Neural progenitor cell (in vitro differentiated cells): ENCODE data around the gene ERICH4. TPM values are rescaled to one million over a fixed set of nuclear protein-coding genes. Genes with fewer than 3 reads are reported as not detected.

Experiments used
- DNase-seq: peaks from one replicate; pipeline ENCODE4 v3.0.0-alpha.2; 2016; ENCODE audit warnings: low spot score
- H2AFZ ChIP-seq: fragments of 200-600 bp; sonication (generic); replicated peaks from 2 replicates; pipeline ENCODE4 v1.6.1; 2016; ENCODE audit warnings: antibody characterized with exemption
- H3F3A ChIP-seq: fragments of 200-600 bp; sonication (generic); 2 replicates; pipeline ENCODE4 v1.6.1; 2016; ENCODE audit warnings: antibody characterized with exemption, low read depth
- H3K27ac ChIP-seq: fragments of 200-600 bp; sonication (generic); 2 replicates; pipeline ENCODE4 v1.5.1; 2016; ENCODE audit warnings: mild to moderate bottlenecking
- H3K27me3 ChIP-seq: fragments of 200-600 bp; sonication (generic); 2 replicates; pipeline ENCODE4 v1.6.1; 2016; ENCODE audit warnings: mild to moderate bottlenecking, moderate library complexity
- H3K36me3 ChIP-seq: fragments of 200-600 bp; sonication (generic); 2 replicates; pipeline ENCODE4 v1.5.1; 2016
- H3K4me1 ChIP-seq: fragments of 200-600 bp; sonication (generic); 2 replicates; pipeline ENCODE4 v1.6.1; 2016; ENCODE audit warnings: mixed run types
- H3K4me2 ChIP-seq: fragments of 200-600 bp; sonication (generic); 2 replicates; pipeline ENCODE4 v1.6.1; 2016
- H3K4me3 ChIP-seq: fragments of 200-600 bp; sonication (generic); 2 replicates; pipeline ENCODE4 v1.5.1; 2016
- H3K79me2 ChIP-seq: fragments of 200-600 bp; sonication (generic); 2 replicates; pipeline ENCODE4 v1.6.1; 2016; ENCODE audit warnings: low read depth
- H3K9ac ChIP-seq: fragments of 200-600 bp; sonication (generic); 2 replicates; pipeline ENCODE4 v1.6.1; 2016
- H3K9me3 ChIP-seq: fragments of 200-600 bp; sonication (generic); 2 replicates; pipeline ENCODE4 v1.5.1; 2016; ENCODE audit warnings: low read depth
- H4K20me1 ChIP-seq: fragments of 200-600 bp; sonication (generic); 2 replicates; pipeline ENCODE4 v1.6.1; 2016; ENCODE audit warnings: low read depth
- H3K27ac Mint-ChIP-seq: 3 replicates; pipeline ENCODE4 v1.8.0; 2021; ENCODE audit warnings: mixed read lengths
- H3K27me3 Mint-ChIP-seq: 2 replicates; pipeline ENCODE4 v1.8.0; 2022; ENCODE audit warnings: low read depth, mild to moderate bottlenecking, inconsistent platforms, moderate library complexity, mixed read lengths; ENCODE audit not compliant: insufficient read depth
- H3K36me3 Mint-ChIP-seq: 3 replicates; pipeline ENCODE4 v1.8.0; 2021; ENCODE audit warnings: mixed read lengths
- H3K4me1 Mint-ChIP-seq: 3 replicates; pipeline ENCODE4 v1.8.0; 2021; ENCODE audit warnings: mixed read lengths
- H3K4me3 Mint-ChIP-seq: 3 replicates; pipeline ENCODE4 v1.8.0; 2021; ENCODE audit warnings: mild to moderate bottlenecking, moderate library complexity, mixed read lengths
- H3K9me3 Mint-ChIP-seq: 3 replicates; pipeline ENCODE4 v1.8.0; 2020; ENCODE audit warnings: mixed read lengths
- EZH2 ChIP-seq: fragments of 200-600 bp; sonication (generic); IDR thresholded peaks from 2 replicates; pipeline ENCODE4 v1.6.1; 2017; ENCODE audit warnings: antibody characterized with exemption, mild to moderate bottlenecking, moderate library complexity
- EZH2phosphoT487 ChIP-seq: fragments of 200-600 bp; sonication (generic); IDR thresholded peaks from 2 replicates; pipeline ENCODE4 v1.6.1; 2017; ENCODE audit warnings: antibody characterized with exemption
- total RNA-seq: library from RNA; depleted of rRNA; stranded (reverse); fragments of >200 nt; gene quantifications from 2 replicates; pipeline ENCODE4 v1.2.3, GENCODE V29; 2015; ENCODE audit warnings: low replicate concordance
- TF ChIP-seq, protein P1 (sequence below): fragments of 200-600 bp; sonication (generic); IDR thresholded peaks from 2 replicates; pipeline ENCODE4 v1.5.1; 2017; ENCODE audit warnings: antibody characterized with exemption, mild to moderate bottlenecking

The ERICH4 gene
- total RNA-seq, 1 donor from 2014 or later, result not detected

GRCh38 chr19:41425174-41426115 is 17.5 kb upstream of the ERICH4 start:
- Mint-ChIP-seq H3K9me3 (no peaks in the 10 kb centered on the region), H3K4me1 (peaks cover 15% of the 10 kb centered on the region), H3K36me3 (peaks cover 3% of the 10 kb centered on the region), H3K27ac (no peak overlapping the region), H3K4me3 (peak overlapping the region; percentile 60), H3K27me3 (no peaks in the 10 kb centered on the region)
- Histone ChIP-seq H4K20me1 (no peaks in the 10 kb centered on the region), H3K27ac (no peak overlapping the region), H3K79me2 (no peaks in the 10 kb centered on the region), H3K9me3 (no peaks in the 10 kb centered on the region), H3K4me3 (no peak overlapping the region), H3K27me3 (no peaks in the 10 kb centered on the region), H3K36me3 (no peaks in the 10 kb centered on the region), H3K4me1 (peaks cover 10% of the 10 kb centered on the region), H2AFZ (no peak overlapping the region), H3K9ac (no peak overlapping the region), H3F3A (peaks cover 4% of the 10 kb centered on the region), H3K4me2 (no peak overlapping the region)
- DNase-seq, result no peak
- TF ChIP-seq EZH2phosphoT487, result no peak
- no peak for TF ChIP-seq EZH2
- TF ChIP-seq, protein P1, sequence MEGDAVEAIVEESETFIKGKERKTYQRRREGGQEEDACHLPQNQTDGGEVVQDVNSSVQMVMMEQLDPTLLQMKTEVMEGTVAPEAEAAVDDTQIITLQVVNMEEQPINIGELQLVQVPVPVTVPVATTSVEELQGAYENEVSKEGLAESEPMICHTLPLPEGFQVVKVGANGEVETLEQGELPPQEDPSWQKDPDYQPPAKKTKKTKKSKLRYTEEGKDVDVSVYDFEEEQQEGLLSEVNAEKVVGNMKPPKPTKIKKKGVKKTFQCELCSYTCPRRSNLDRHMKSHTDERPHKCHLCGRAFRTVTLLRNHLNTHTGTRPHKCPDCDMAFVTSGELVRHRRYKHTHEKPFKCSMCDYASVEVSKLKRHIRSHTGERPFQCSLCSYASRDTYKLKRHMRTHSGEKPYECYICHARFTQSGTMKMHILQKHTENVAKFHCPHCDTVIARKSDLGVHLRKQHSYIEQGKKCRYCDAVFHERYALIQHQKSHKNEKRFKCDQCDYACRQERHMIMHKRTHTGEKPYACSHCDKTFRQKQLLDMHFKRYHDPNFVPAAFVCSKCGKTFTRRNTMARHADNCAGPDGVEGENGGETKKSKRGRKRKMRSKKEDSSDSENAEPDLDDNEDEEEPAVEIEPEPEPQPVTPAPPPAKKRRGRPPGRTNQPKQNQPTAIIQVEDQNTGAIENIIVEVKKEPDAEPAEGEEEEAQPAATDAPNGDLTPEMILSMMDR, result no peak

DNA sequence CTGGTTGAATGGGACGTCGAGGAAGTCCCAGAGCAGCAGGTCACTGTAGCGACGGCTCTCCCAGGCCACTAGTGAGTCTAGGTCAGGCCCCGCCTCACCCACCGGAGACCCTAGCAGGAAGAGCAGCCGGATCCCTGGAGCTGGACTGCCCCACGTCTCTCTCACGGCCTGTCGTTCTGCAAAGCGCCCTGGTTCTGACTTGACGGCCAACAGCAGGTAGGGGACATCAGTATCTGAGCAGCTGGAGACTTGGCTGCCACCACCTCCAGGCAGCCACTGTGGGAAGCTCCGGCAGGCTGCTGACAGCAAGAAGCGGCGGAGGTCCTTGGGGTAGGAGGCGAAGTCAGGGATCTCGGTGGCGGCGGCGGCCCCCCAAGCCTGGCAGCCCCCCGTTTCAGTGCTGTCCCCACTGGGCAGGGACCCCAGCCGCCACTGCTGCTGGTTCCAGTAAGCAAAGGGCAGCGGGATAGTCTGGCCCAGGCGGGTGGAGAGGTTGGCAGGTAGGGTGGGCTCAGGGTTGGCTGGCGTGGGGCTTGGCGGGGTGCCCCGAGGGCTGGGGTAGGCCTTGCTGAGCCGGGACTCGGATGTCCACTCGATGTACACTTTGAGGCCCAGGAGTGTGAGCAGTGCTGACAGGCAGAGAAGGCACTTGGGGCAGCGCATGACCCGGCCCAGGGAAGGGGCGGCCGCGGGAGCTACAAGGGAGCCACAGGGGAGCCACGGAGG is 16.7 kb upstream of the ERICH4 start:
- no peak overlapping the region for H3K4me3 ChIP-seq
- no peak overlapping the region for H3K27ac ChIP-seq
- H3K27me3 ChIP-seq, result no peaks in the 10 kb centered on the region
- no peak for DNase-seq
- H3K9ac ChIP-seq, result peak overlapping the region; percentile 81
- peak overlapping the region; percentile 81 for H3K4me2 ChIP-seq
- TF ChIP-seq EZH2phosphoT487 (no peak), EZH2 (no peak)
- TF ChIP-seq, protein P1, result no peak
- Mint-ChIP-seq H3K27ac (peak overlapping the region; percentile 17), H3K36me3 (peaks cover 5% of the 10 kb centered on the region), H3K4me1 (peaks cover 15% of the 10 kb centered on the region), H3K4me3 (peak overlapping the region; percentile 81), H3K27me3 (peaks cover 2% of the 10 kb centered on the region), H3K9me3 (no peaks in the 10 kb centered on the region)
- H3F3A ChIP-seq, result peaks cover 4% of the 10 kb centered on the region
- H2AFZ ChIP-seq, result no peak overlapping the region
- H3K9me3 ChIP-seq, result no peaks in the 10 kb centered on the region
- no peaks in the 10 kb centered on the region for H4K20me1 ChIP-seq
- no peaks in the 10 kb centered on the region for H3K79me2 ChIP-seq
- H3K36me3 ChIP-seq, result no peaks in the 10 kb centered on the region
- H3K4me1 ChIP-seq, result peaks cover 10% of the 10 kb centered on the region

GRCh38 chr19:41426952-41427646 is 15.9 kb upstream of the ERICH4 start, which contains the start of gene B3GNT8:
Gene B3GNT8 (minus strand): TSS chr19:41427374. CDS start chr19:41426778, 596 bp downstream.
- Mint-ChIP-seq H3K27ac (peak within 1 kb of the TSS; percentile 97), H3K4me3 (peak within 1 kb of the TSS; percentile 81), H3K9me3 (no peaks in the 10 kb centered on the region), H3K36me3 (peaks cover 3% of the 10 kb centered on the region), H3K4me1 (peaks cover 15% of the 10 kb centered on the region), H3K27me3 (peaks cover 5% of the 10 kb centered on the region)
- Histone ChIP-seq H3K4me3 (peak within 1 kb of the TSS; percentile 56), H3K79me2 (no peaks in the 10 kb centered on the region), H2AFZ (peak within 1 kb of the TSS; percentile 68), H3K9ac (peak within 1 kb of the TSS; percentile 81), H3K27ac (peak within 1 kb of the TSS; percentile 43), H3K36me3 (no peaks in the 10 kb centered on the region), H3K4me2 (peak within 1 kb of the TSS; percentile 81), H3F3A (peaks cover 7% of the 10 kb centered on the region), H3K9me3 (no peaks in the 10 kb centered on the region), H3K27me3 (no peaks in the 10 kb centered on the region), H4K20me1 (no peaks in the 10 kb centered on the region), H3K4me1 (peaks cover 10% of the 10 kb centered on the region)
- no peak for TF ChIP-seq EZH2
- no peak for TF ChIP-seq EZH2phosphoT487
- TF ChIP-seq, protein P1, result no peak
- peak; percentile 95 for DNase-seq
